ENCODE results near the gene DNAJC5G. TPM values are rescaled to one million over a fixed set of nuclear protein-coding genes. Genes with fewer than 3 reads are reported as not detected.
"Not testable (repeated sequence)": the region's sequence is repeated elsewhere in the genome, so short reads cannot be mapped to it uniquely, and the experiment has no call there.

The DNAJC5G gene
- total and polyA plus RNA-seq, 2 donors (not counting 3 experiments of a cell fraction or from before 2014, with no cell fraction given) = 0.77 to 1.4 TPM

DNA sequence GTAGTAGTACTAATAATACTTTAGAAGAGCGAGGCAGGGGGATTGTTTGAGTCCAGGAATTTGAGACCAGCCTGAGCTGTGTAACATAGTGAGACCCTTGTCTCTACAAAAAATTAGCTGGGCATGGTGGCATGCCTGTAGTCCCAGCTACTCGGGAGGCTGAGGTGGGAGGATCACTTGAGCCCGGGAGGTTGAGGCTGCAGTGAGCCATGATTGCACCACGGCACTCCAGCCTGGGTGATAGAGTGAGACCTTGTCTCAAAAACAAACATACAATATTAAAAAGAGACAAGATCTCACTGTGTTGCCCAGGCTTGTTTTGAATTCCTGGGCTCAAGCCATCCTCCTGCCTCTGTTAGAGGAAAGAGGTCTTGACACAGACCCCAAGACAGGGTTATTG lies 25.4 kb downstream of the DNAJC5G start:
- CTCF ChIA-PET = interaction anchor here (6.7 kb wide), 1 partner anchor 20 kb away, joined by 115 read pairs; the partner anchor contains the start of gene TRIM54
- H3K4me3 ChIP-seq (replicated peaks in 1 of 3; ENCODE audit: insufficient read depth in 1 of 3, low read depth in 1 of 3, low read length in 3 of 3); H3K27ac ChIP-seq (ENCODE audit: insufficient read depth, low read depth, low read length); BruUV-seq (replicated peaks); H3K36me3 ChIP-seq (ENCODE audit: control insufficient read depth in 2 of 2, extremely low read depth in 1 of 2, insufficient read depth in 2 of 2, low read length in 2 of 2); H2AFZ ChIP-seq (ENCODE audit: low read depth, low read length); H3K79me2 ChIP-seq (ENCODE audit: control insufficient read depth, insufficient read depth, low read length); H3K9me1 ChIP-seq (replicated peaks; ENCODE audit: control insufficient read depth, extremely low read depth, insufficient read depth, low read length); H3K27me3 ChIP-seq (ENCODE audit: control insufficient read depth in 2 of 2, insufficient read depth in 2 of 2, low read length in 2 of 2); DNase-seq (ENCODE audit: low read depth, low spot score); H3K9ac ChIP-seq (replicated peaks; ENCODE audit: extremely low read depth, insufficient read depth, low read length); H4K20me1 ChIP-seq (replicated peaks; ENCODE audit: control insufficient read depth, extremely low read depth, insufficient read depth, low read length); H3K4me2 ChIP-seq (ENCODE audit: insufficient read depth, low read length); intact Hi-C loops (cut with micrococcal nuclease); dilution Hi-C loops (cut with MboI; ENCODE audit: extremely low pct_ligation_motif_present, low sequenced_read_pairs); H3K4me1 ChIP-seq (ENCODE audit: control insufficient read depth, extremely low read depth, insufficient read depth, low read length); FAIRE-seq; H3K9me3 ChIP-seq (replicated peaks; ENCODE audit: control insufficient read depth, insufficient read depth, low read length); POLR2A ChIA-PET: not testable (repeated sequence)

DNA sequence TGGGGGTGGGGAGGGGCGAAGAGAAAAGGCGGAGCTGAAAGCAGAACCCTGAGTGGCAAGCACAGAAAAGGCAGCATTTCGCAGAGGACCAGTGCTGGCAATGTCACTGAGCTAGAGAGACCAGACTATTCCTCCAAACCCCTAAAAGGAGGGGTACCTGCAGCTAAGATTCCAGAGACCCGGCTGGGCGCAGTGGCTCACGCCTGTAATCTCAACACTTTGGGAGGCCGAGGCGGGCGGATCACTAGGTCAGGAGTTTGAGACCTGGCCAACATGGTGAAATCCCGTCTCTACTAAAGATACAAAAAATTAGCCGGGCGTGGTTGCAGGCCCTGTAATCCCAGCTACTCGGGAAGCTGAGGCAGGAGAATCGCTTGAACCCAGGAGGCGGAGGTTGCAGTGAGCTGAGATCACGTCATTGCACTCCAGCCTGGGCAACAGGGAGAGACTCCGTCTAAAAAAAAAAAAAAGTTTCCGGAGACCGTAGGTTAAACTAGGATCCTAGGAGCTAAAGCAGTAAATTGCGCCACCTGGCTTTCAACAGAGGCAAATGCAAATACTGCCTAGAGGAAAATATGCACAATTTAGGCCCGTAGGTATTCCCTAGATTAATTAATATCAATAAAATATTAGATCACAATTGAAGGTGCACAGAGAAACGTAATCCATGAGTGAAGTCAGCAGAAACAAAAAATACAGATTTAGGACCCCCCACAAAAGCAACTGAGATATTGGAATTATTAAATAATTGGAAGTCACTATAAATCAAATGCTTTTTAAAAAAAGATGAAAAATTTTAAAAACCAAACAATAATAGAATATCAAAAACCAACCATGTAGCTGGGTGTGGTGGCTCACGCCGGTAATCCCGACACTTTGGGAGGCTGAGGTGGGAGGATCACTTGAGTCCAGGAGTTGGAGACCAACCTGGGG lies 28.1 kb downstream of the DNAJC5G start:
- peak; percentile 90 for FAIRE-seq
- peak overlapping the region; percentile 54 for H2AFZ ChIP-seq (ENCODE audit: low read depth, low read length)
- intact Hi-C loops (cut with micrococcal nuclease) = loop anchor here (1.0 kb wide), 6 partner anchors 23 to 217 kb away; partner anchors contain the start of genes ATRAID, KHK and SLC5A6

More for the DNA sequence above, 28.1 kb downstream of the DNAJC5G start:
- H3K4me2 ChIP-seq (ENCODE audit: insufficient read depth, low read length) = no peak overlapping the region
- CTCF ChIA-PET = interaction anchor here (0.7 to 6.7 kb wide), 41 partner anchors 8 to 342 kb away, joined by 3 to 115 read pairs (median 5); partner anchors contain the start of genes ATRAID, CGREF1, KHK and MPV17
- H3K9me1 ChIP-seq (replicated peaks; ENCODE audit: control insufficient read depth, extremely low read depth, insufficient read depth, low read length) = no peaks in the 10 kb centered on the region
- BruUV-seq (replicated peaks) = TSS peak; percentile 52
- H3K27me3 ChIP-seq (ENCODE audit: control insufficient read depth in 2 of 2, insufficient read depth in 2 of 2, low read length in 2 of 2) = peaks cover 23 to 36% of the 10 kb centered on the region in 2 experiments
- H4K20me1 ChIP-seq (replicated peaks; ENCODE audit: control insufficient read depth, extremely low read depth, insufficient read depth, low read length) = no peaks in the 10 kb centered on the region
- no peak overlapping the region for H3K4me3 ChIP-seq (replicated peaks in 1 of 3; ENCODE audit: insufficient read depth in 1 of 3, low read depth in 1 of 3, low read length in 3 of 3)
- peaks cover 8% of the 10 kb centered on the region for H3K4me1 ChIP-seq (ENCODE audit: control insufficient read depth, extremely low read depth, insufficient read depth, low read length)
- no peak overlapping the region for H3K9ac ChIP-seq (replicated peaks; ENCODE audit: extremely low read depth, insufficient read depth, low read length)
- TF ChIP-seq, protein P1, sequence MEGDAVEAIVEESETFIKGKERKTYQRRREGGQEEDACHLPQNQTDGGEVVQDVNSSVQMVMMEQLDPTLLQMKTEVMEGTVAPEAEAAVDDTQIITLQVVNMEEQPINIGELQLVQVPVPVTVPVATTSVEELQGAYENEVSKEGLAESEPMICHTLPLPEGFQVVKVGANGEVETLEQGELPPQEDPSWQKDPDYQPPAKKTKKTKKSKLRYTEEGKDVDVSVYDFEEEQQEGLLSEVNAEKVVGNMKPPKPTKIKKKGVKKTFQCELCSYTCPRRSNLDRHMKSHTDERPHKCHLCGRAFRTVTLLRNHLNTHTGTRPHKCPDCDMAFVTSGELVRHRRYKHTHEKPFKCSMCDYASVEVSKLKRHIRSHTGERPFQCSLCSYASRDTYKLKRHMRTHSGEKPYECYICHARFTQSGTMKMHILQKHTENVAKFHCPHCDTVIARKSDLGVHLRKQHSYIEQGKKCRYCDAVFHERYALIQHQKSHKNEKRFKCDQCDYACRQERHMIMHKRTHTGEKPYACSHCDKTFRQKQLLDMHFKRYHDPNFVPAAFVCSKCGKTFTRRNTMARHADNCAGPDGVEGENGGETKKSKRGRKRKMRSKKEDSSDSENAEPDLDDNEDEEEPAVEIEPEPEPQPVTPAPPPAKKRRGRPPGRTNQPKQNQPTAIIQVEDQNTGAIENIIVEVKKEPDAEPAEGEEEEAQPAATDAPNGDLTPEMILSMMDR (IDR thresholded peaks at IDR 0.05; ENCODE audit: extremely low read depth in 1 of 2, insufficient read depth in 1 of 2, low read depth in 1 of 2, low read length in 2 of 2) = peak; percentile 66
- TF ChIP-seq JUN (IDR thresholded peaks at IDR 0.05; ENCODE audit: borderline replicate concordance, insufficient read depth, insufficient read length, low read depth) = no peak
- no peaks in the 10 kb centered on the region for H3K9me3 ChIP-seq (replicated peaks; ENCODE audit: control insufficient read depth, insufficient read depth, low read length)
- peak; percentile 69 for DNase-seq (ENCODE audit: low read depth, low spot score)
- no peak overlapping the region for H3K27ac ChIP-seq (ENCODE audit: insufficient read depth, low read depth, low read length)
- H3K79me2 ChIP-seq (ENCODE audit: control insufficient read depth, insufficient read depth, low read length) = no peaks in the 10 kb centered on the region
- no peaks in the 10 kb centered on the region for H3K36me3 ChIP-seq (ENCODE audit: control insufficient read depth in 2 of 2, extremely low read depth in 1 of 2, insufficient read depth in 2 of 2, low read length in 2 of 2)
- POLR2A ChIA-PET = interaction anchor here (0.6 to 1.5 kb wide), 2 partner anchors 10 to 91 kb away, joined by 3 to 6 read pairs; partner anchors contain the start of genes ATRAID and SLC5A6
- dilution Hi-C loops (cut with MboI; ENCODE audit: extremely low pct_ligation_motif_present, low sequenced_read_pairs) = no loop called here

Measured in endothelial cell of umbilical vein (primary cell).